HL-60 (cell line): ENCODE measurements around the gene PLA2G4E.

Experiments
- DNase-seq, 2 experiments: peaks; one replicate each; pipeline ENCODE4 v3.0.0-alpha.2; 2010 to 2020; ENCODE audit warnings: low read depth in 1 of 2, low spot score in 1 of 2
- H3K27ac ChIP-seq: fragments of 250-450 bp; sonication (Bioruptor Pico); replicated peaks from 2 replicates; pipeline ENCODE4 v1.5.1; 2020; ENCODE audit warnings: mild to moderate bottlenecking, moderate library complexity
- H3K27me3 ChIP-seq: fragments of 250-450 bp; sonication (Bioruptor Pico); 2 replicates; pipeline ENCODE4 v1.5.1; 2021; ENCODE audit warnings: mild to moderate bottlenecking, moderate library complexity; ENCODE audit not compliant: insufficient read depth, poor library complexity, severe bottlenecking
- H3K4me3 ChIP-seq: replicated peaks from 2 replicates; pipeline ENCODE4 v1.5.1; 2011; ENCODE audit warnings: mild to moderate bottlenecking, control low read depth, low read length; ENCODE audit not compliant: insufficient read depth
- CTCF ChIP-seq: IDR thresholded peaks from one replicate; pipeline ENCODE4 v1.5.1; 2011; ENCODE audit warnings: low read length, control low read depth, inconsistent platforms; ENCODE audit not compliant: insufficient read depth
- GABPA ChIP-seq: IDR thresholded peaks from 2 replicates; pipeline ENCODE4 v1.6.1; 2012; ENCODE audit warnings: low read depth
- POLR2AphosphoS5 ChIP-seq: IDR thresholded peaks from 2 replicates; pipeline ENCODE4 v1.6.1; 2012; ENCODE audit warnings: low read depth
- REST ChIP-seq: IDR thresholded peaks from 2 replicates; pipeline ENCODE4 v1.6.1; 2012; ENCODE audit warnings: low read depth; ENCODE audit not compliant: insufficient replicate concordance
- SPI1 ChIP-seq: IDR thresholded peaks from 2 replicates; pipeline ENCODE4 v1.6.1; 2012; ENCODE audit warnings: low read depth, mild to moderate bottlenecking, borderline replicate concordance

The PLA2G4E gene

GRCh38 chr15:42035435-42035761 is 14.6 kb upstream of the PLA2G4E start:
- Histone ChIP-seq H3K27ac (no peak overlapping the region), H3K27me3 (no peaks in the 10 kb centered on the region), H3K4me3 (no peak overlapping the region)
- peak; percentile 17; the same call in 1 of the 2 replicates for TF ChIP-seq SPI1
- TF ChIP-seq CTCF = no peak
- peak in 1 of 2 experiments; percentile 29 for DNase-seq

- DNase-seq = no peak
- Histone ChIP-seq H3K27me3 (no peaks in the 10 kb centered on the region), H3K27ac (no peak overlapping the region), H3K4me3 (no peak overlapping the region)
- TF ChIP-seq GABPA (no peak), REST (no peak), SPI1 (no peak), POLR2AphosphoS5 (no peak), CTCF (no peak)
Observed at GRCh38 chr15:42034628-42035434, 14.0 kb upstream of the PLA2G4E start.

GRCh38 chr15:42033214-42033873 is 12.5 kb upstream of the PLA2G4E start:
- Histone ChIP-seq H3K27ac (no peak overlapping the region), H3K27me3 (no peaks in the 10 kb centered on the region), H3K4me3 (no peak overlapping the region)
- TF ChIP-seq REST = no peak
- no peak for DNase-seq

GRCh38 chr15:42032376-42033213 is 11.8 kb upstream of the PLA2G4E start:
- DNase-seq = no peak

More at GRCh38 chr15:42032376-42033213, 11.8 kb upstream of the PLA2G4E start:
- no peak overlapping the region for H3K4me3 ChIP-seq
- H3K27ac ChIP-seq = no peak overlapping the region
- H3K27me3 ChIP-seq = no peaks in the 10 kb centered on the region
- no peak for TF ChIP-seq CTCF
- no peak for TF ChIP-seq SPI1
